Measurements from ENCODE around the gene DGKH.

- TF ChIP-seq EP300 (IDR thresholded peaks at IDR 0.05; ENCODE audit: borderline replicate concordance) (no peak), EGR1 (IDR thresholded peaks at IDR 0.05) (no peak), TAF1 (IDR thresholded peaks at IDR 0.05; ENCODE audit: low read depth) (no peak)
Observed at GRCh38 chr13:42247883-42248282, 199.4 kb downstream of the DGKH start.

Measured in Ishikawa (cell line).